GM18951 (cell line): ENCODE measurements around the gene DBN1.
A peak's percentile ranks its signal among the peaks of the same experiment; 100 is the strongest.
"Not testable (repeated sequence)": the region's sequence is repeated elsewhere in the genome, so short reads cannot be mapped to it uniquely, and the experiment has no call there.

Experiments used
- POLR2A ChIP-seq: IDR thresholded peaks from 4 replicates; pipeline ENCODE4 v1.6.1; 2011; ENCODE audit warnings: mild to moderate bottlenecking; ENCODE audit not compliant: insufficient read length, insufficient read depth; ENCODE audit errors: extremely low read depth
- in situ Hi-C: fragments of 300-500 bp; cut with MboI; formaldehyde crosslinking; loops from one replicate; pipeline ENCODE4 v1.12.0; 2022; ENCODE audit warnings: low sequenced_read_pairs, mixed read lengths, inconsistent platforms; ENCODE audit not compliant: unreplicated experiment

Gene DBN1

DNA sequence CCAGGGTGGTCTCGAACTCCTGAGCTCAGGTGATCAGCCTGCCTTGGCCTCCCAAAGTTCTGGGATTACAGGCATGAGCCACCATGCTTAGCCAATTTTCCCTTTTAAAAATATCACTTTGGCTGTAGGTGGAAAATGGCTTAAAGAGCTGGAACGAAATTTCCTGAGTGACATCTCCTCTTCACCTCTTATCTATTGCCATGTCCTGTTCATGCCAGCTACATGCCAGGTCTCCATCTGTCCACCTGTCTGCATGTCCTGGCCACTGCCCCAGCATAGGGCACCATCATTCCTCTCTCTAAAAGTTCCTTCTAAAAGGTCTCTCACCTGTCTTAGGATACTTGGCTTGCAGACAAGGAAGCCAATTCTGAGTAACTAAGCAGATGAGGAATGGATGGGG is 49.8 kb downstream of the DBN1 start:
- in situ Hi-C loops: no loop called here
- no peak for TF ChIP-seq POLR2A

- no peak for TF ChIP-seq POLR2A
- in situ Hi-C loops: no loop called here
Observed at GRCh38 chr5:177421062-177421798, 52.2 kb downstream of the DBN1 start.

- in situ Hi-C loops: not testable (repeated sequence)
Observed at GRCh38 chr5:177420472-177420871, 53.0 kb downstream of the DBN1 start.

- no peak for TF ChIP-seq POLR2A
- in situ Hi-C loops: no loop called here
Observed at GRCh38 chr5:177419046-177419445, 54.4 kb downstream of the DBN1 start.

DNA sequence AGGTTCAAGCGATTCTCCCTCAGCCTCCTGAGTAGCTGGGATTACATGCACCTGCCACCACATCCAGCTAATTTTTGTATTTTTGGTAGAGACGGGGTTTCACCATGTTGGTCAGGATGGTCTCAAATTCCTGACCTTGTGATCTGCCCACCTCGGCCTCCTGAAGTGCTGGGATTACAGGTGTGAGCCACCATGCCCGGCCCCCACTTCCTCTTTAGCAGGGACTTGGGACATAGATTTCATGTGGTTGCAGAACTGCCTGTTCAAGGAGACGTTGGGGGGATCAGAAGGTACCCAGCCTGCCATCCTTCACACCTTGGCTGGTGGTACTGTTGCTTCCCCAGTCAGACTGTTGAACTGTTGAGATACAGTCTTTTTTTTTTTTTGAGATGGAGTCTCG is 56.4 kb downstream of the DBN1 start:
- in situ Hi-C loops: not testable (repeated sequence)

- in situ Hi-C loops: no loop called here
- TF ChIP-seq POLR2A: no peak
Observed at GRCh38 chr5:177414481-177414880, 59.0 kb downstream of the DBN1 start.

- peak; percentile 34 for TF ChIP-seq POLR2A
- in situ Hi-C loops: no loop called here
Observed at GRCh38 chr5:177412603-177413233, 60.7 kb downstream of the DBN1 start.

- no peak for TF ChIP-seq POLR2A
- in situ Hi-C loops: no loop called here
Observed at GRCh38 chr5:177410575-177410974, 62.9 kb downstream of the DBN1 start.

DNA sequence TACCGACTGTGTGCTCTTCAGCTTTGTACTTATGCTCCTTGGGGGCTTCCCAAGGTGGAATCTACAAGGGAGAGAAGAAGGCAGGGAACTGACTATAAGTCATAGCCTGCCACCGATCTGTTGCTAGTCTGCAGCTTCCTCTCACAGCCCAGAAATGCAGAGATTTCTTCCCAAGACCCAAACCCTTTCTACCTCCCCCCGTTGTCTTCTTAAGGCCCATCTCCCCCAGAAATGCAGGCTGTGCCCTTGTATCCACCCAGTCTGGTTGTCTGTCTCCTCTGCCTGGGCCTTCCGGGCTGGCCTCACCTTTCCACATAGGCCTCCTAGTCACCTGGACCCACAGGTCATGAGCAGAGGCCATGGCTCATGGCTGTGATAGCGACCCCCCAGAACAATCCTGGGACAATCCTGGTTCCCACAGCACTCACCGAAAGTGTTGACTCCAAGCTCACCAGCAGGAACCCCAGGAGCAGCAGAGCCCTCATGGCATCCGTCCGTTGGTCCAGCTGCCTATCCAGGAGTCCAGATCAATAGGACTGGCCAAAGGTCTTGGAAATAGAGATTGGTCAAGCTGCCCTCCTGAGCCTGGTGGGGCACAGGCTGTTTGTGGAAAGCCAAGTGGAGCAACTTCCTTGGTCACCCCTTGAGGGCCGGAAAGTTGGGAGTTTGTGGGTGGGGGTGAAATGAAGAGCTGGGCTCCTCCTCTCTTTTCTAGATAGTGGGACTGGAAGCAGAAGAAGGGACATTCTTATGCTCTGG is 64.2 kb downstream of the DBN1 start, which contains the start of gene F12:
Gene F12, minus strand, starts transcription at position 522 of the 759 bp plus-strand sequence. Its CDS starts 37 bp downstream, at position 485.
- TF ChIP-seq POLR2A: no peak
- in situ Hi-C loops: loop anchor here (5.0 kb wide), 1 partner anchor 43 kb away; no protein-coding TSS in a partner anchor
